ENCODE results near the gene IL21R. TPM values are rescaled to one million over a fixed set of nuclear protein-coding genes. Genes with fewer than 3 reads are reported as not detected.

The IL21R gene
- total RNA-seq, 2 experiments from 2014 or later = 34.5 to 34.8 TPM

DNA sequence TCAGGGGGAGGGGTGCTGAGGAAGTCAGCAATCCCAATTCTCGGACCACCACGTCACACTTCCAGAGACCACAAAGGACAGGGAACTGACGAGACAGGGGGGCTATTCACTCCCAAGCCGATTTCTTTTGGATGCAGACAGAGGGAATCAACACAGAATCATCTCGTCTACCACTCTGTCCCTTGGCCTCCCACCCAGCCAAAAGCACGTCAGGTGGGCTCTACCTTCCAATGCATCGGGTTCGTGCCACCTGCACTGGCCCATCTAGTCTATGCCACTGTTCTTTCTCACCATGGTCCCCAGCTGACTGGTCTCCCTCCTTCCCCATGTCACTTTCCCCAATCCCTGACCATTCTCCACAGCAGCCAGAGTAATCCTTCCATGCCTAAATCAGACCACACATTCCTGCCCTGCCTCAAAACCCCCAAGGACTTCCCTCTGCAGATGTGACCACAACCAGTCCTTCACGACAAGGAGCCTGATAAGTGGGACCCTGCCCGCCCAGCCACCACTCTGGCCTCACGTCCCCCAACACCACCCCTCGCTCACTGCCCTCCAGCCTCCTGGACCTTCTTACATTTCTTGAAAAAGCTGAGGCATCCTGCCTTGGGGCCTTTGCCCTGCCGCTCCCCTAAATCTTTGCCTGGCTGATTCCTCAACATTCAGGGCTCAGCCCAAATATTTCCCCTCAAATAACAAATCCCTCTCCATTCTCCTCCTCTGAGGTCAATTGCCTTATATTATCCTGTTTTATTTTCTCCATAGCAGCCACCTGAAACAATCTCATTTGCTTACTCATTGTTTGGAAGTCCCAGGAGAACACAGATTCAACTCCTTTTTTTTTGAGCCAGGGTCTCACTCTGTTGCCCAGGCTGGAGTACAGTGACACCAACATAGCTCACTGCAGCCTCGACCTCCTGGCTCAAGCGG, 70.4 kb downstream of the IL21R start:
- Histone ChIP-seq H3K27ac (ENCODE audit: low read depth in 1 of 2, low read length in 2 of 2) (no peak overlapping the region), H3K4me3 (ENCODE audit: low read length) (no peak overlapping the region), H3K9me3 (ENCODE audit: control insufficient read depth in 1 of 2, insufficient read depth in 1 of 2, low read length in 2 of 2) (no peaks in the 10 kb centered on the region), H3K4me1 (ENCODE audit: insufficient read depth, low read length) (no peaks in the 10 kb centered on the region), H3K27me3 (ENCODE audit: control insufficient read depth in 1 of 2, insufficient read depth in 2 of 2, low read length in 2 of 2) (no peaks in the 10 kb centered on the region), H3K36me3 (ENCODE audit: insufficient read depth, low read length) (peaks cover 91% of the 10 kb centered on the region)
- Mint-ChIP-seq H3K36me3 (ENCODE audit: low read depth) (peaks cover 96% of the 10 kb centered on the region), H3K27ac (no peak overlapping the region), H3K4me3 (no peak overlapping the region), H3K4me1 (ENCODE audit: low read depth) (no peaks in the 10 kb centered on the region), H3K27me3 (no peaks in the 10 kb centered on the region), H3K9me3 (no peaks in the 10 kb centered on the region)
- POLR2A ChIA-PET = no interaction called here
- DNase-seq (no peak), ATAC-seq (ENCODE audit: poor library complexity) (no peak)
- intact Hi-C loops (cut with DNase I, micrococcal nuclease) = no loop called here
- CTCF ChIA-PET = no interaction called here
- TF ChIP-seq, protein P1, sequence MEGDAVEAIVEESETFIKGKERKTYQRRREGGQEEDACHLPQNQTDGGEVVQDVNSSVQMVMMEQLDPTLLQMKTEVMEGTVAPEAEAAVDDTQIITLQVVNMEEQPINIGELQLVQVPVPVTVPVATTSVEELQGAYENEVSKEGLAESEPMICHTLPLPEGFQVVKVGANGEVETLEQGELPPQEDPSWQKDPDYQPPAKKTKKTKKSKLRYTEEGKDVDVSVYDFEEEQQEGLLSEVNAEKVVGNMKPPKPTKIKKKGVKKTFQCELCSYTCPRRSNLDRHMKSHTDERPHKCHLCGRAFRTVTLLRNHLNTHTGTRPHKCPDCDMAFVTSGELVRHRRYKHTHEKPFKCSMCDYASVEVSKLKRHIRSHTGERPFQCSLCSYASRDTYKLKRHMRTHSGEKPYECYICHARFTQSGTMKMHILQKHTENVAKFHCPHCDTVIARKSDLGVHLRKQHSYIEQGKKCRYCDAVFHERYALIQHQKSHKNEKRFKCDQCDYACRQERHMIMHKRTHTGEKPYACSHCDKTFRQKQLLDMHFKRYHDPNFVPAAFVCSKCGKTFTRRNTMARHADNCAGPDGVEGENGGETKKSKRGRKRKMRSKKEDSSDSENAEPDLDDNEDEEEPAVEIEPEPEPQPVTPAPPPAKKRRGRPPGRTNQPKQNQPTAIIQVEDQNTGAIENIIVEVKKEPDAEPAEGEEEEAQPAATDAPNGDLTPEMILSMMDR (IDR thresholded peaks at IDR 0.05) = no peak

DNA sequence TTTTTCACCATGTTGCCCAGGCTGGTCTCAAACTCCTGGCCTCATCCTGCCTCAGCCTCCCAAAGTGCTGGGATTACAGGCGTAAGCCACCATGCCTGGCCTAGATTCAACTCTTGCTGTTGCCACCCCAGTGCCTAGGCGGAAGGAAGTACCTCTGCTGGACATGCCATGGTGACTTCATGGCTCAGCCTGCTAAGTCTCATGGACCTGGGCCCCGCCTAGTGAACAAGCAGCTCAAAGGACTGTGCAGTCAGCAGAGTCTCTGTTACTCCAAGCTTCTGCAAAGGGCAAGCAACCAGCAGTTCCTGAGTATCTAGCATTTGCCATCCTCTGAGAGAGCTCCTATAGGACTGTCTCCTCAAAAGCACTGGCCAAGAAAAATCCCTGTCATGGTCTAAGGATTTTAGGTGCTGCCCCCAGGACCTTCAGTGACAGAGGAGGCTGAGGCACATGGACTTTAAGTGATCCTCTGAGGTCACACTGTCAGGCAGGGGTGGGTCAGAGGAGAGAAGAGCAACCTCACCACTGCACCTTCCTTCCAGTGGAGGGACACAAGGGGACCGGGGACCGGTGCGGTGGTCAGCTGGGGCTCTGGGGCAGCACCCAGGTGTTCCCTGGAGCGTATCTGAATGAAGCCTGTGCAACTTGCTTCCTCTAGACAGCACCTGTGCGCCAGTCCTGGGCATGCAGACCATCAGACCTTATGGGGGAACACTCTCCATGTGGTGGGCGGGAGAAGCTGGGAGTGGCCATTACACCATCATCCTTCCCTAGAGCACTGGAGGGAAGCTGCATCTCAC, 71.3 kb downstream of the IL21R start:
- H3K9me3 Mint-ChIP-seq = no peaks in the 10 kb centered on the region
- H3K36me3 ChIP-seq (ENCODE audit: insufficient read depth, low read length) = peaks cover 91% of the 10 kb centered on the region

DNA sequence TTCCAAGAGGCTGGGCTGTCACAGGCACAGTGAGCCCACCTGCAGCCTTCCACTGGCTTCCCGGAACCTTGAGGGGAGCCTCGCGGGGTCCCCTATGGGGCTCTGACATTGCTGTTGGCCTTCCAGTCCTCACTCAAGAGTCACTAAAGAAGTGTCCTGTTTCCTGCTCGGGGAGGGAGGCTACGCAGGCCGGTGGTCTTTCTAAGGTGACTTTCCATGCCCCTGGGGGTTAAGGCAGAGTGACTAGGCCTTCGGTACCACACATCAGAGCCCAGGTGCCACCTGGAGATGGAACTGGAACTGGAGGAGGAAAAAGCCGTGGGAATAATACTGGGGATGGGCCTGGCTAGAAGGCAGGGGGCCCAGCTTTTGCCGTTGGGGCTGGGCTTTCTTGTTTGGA, 72.1 kb downstream of the IL21R start:
- no peak overlapping the region for H3K4me3 Mint-ChIP-seq
- CTCF ChIA-PET = no interaction called here

More for the DNA sequence above, 71.3 kb downstream of the IL21R start:
- Histone ChIP-seq H3K4me1 (ENCODE audit: insufficient read depth, low read length) (no peaks in the 10 kb centered on the region), H3K27ac (ENCODE audit: low read depth in 1 of 2, low read length in 2 of 2) (no peak overlapping the region), H3K9me3 (ENCODE audit: control insufficient read depth in 1 of 2, insufficient read depth in 1 of 2, low read length in 2 of 2) (no peaks in the 10 kb centered on the region), H3K27me3 (ENCODE audit: control insufficient read depth in 1 of 2, insufficient read depth in 2 of 2, low read length in 2 of 2) (no peaks in the 10 kb centered on the region), H3K4me3 (ENCODE audit: low read length) (no peak overlapping the region)
- H3K27me3 Mint-ChIP-seq = no peaks in the 10 kb centered on the region
- ChIA-PET POLR2A (no interaction called here), CTCF (no interaction called here)
- H3K4me1 Mint-ChIP-seq (ENCODE audit: low read depth) = no peaks in the 10 kb centered on the region
- DNase-seq (no peak), ATAC-seq (ENCODE audit: poor library complexity) (no peak)
- H3K36me3 Mint-ChIP-seq (ENCODE audit: low read depth) = peaks cover 96% of the 10 kb centered on the region
- intact Hi-C loops (cut with DNase I, micrococcal nuclease) = no loop called here
- no peak overlapping the region for H3K27ac Mint-ChIP-seq
- H3K4me3 Mint-ChIP-seq = no peak overlapping the region
- TF ChIP-seq, protein P1 (IDR thresholded peaks at IDR 0.05) = no peak

More for the DNA sequence above, 72.1 kb downstream of the IL21R start:
- intact Hi-C loops (cut with DNase I, micrococcal nuclease) = no loop called here
- TF ChIP-seq, protein P1 (IDR thresholded peaks at IDR 0.05) = no peak
- no peaks in the 10 kb centered on the region for H3K4me1 ChIP-seq (ENCODE audit: insufficient read depth, low read length)
- POLR2A ChIA-PET = no interaction called here
- DNase-seq (no peak), ATAC-seq (ENCODE audit: poor library complexity) (no peak)
- H3K27ac ChIP-seq (ENCODE audit: low read depth in 1 of 2, low read length in 2 of 2) = no peak overlapping the region
- no peaks in the 10 kb centered on the region for H3K9me3 ChIP-seq (ENCODE audit: control insufficient read depth in 1 of 2, insufficient read depth in 1 of 2, low read length in 2 of 2)
- no peak overlapping the region for H3K27ac Mint-ChIP-seq
- peaks cover 91% of the 10 kb centered on the region for H3K36me3 ChIP-seq (ENCODE audit: insufficient read depth, low read length)
- peaks cover 96% of the 10 kb centered on the region for H3K36me3 Mint-ChIP-seq (ENCODE audit: low read depth)
- no peak overlapping the region for H3K4me3 ChIP-seq (ENCODE audit: low read length)
- H3K27me3 Mint-ChIP-seq = no peaks in the 10 kb centered on the region
- H3K9me3 Mint-ChIP-seq = no peaks in the 10 kb centered on the region
- no peaks in the 10 kb centered on the region for H3K4me1 Mint-ChIP-seq (ENCODE audit: low read depth)
- no peaks in the 10 kb centered on the region for H3K27me3 ChIP-seq (ENCODE audit: control insufficient read depth in 1 of 2, insufficient read depth in 2 of 2, low read length in 2 of 2)

Measured in CD4-positive, alpha-beta T cell (primary cell).